ENCODE data around the gene NTN5. TPM values are rescaled to one million over a fixed set of nuclear protein-coding genes. Genes with fewer than 3 reads are reported as not detected.
A peak's percentile ranks its signal among the peaks of the same experiment; 100 is the strongest.

NTN5 gene
- total RNA-seq, 6 donors from 2014 or later, result 0.57 to 3.1 (median 1.0) TPM; not detected in 1

DNA sequence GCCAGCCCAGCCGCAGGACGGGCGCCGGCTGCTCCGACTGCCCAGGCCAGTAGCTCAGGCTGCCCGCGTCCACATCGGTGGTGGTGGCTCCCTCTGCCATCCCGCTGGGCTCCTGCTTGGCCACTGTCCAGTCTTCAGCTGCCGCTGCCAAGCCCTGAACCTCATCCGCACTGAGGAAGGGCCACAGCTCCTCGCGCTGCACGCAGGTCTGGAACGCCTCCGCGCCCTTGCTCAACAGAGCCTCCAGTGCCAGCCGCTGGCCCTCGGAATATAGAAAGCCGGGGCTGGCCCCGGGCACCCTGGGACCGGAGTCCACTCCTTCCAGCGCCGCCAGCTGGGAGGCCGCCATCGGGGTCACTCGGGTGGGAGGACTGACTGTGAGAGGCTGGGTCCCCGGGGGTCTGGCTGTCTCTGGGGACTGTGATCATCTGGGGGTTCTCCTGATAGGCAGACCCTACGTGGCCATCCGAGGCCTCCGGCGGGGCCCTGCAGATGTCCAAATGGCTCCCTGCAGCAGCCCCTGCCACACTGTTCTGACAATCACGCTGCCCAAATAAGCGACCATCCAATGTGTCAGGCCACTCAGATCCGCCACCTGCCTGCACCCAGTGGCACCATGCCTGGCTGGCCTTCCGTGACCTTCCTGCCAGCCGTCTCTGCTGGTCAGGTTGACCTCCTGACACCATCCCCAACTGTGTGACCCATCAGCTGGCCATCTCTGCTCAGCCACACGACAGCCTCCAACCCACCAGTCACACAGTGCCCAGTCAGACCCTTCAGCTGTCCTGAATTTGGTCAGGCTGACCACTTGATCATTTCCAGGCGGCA lies 59.6 kb downstream of the NTN5 start:
- peak overlapping the region; percentile 4 to 94 (median 88) for H3K27ac ChIP-seq
- H3K4me3 ChIP-seq, result peak overlapping the region in 2 of 4 donors; percentile 45 to 47
- peaks cover 15 to 32% (median 28%) of the 10 kb centered on the region in 4 donors for H3K36me3 ChIP-seq
- DNase-seq (peak; percentile 45 to 87), ATAC-seq (ENCODE audit: low FRiP score in 2 of 2) (peak in 1 of 2 donors; percentile 7)
- H3K9me3 ChIP-seq, result no peaks in the 10 kb centered on the region
- H3K27me3 ChIP-seq, result no peaks in the 10 kb centered on the region
- WGBS, 2 donors, result 70 to 77% methylated on average over 9 to 35 of the region's 39 CpGs
- H3K4me1 ChIP-seq, result peaks cover 25 to 48% (median 35%) of the 10 kb centered on the region in 4 donors
- TF ChIP-seq, protein P1, sequence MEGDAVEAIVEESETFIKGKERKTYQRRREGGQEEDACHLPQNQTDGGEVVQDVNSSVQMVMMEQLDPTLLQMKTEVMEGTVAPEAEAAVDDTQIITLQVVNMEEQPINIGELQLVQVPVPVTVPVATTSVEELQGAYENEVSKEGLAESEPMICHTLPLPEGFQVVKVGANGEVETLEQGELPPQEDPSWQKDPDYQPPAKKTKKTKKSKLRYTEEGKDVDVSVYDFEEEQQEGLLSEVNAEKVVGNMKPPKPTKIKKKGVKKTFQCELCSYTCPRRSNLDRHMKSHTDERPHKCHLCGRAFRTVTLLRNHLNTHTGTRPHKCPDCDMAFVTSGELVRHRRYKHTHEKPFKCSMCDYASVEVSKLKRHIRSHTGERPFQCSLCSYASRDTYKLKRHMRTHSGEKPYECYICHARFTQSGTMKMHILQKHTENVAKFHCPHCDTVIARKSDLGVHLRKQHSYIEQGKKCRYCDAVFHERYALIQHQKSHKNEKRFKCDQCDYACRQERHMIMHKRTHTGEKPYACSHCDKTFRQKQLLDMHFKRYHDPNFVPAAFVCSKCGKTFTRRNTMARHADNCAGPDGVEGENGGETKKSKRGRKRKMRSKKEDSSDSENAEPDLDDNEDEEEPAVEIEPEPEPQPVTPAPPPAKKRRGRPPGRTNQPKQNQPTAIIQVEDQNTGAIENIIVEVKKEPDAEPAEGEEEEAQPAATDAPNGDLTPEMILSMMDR (IDR thresholded peaks at IDR 0.05), result no peak
- TF ChIP-seq POLR2AphosphoS5 (IDR thresholded peaks at IDR 0.05) (no peak), EP300 (IDR thresholded peaks at IDR 0.05) (no peak), POLR2A (IDR thresholded peaks at IDR 0.05) (no peak)

DNA sequence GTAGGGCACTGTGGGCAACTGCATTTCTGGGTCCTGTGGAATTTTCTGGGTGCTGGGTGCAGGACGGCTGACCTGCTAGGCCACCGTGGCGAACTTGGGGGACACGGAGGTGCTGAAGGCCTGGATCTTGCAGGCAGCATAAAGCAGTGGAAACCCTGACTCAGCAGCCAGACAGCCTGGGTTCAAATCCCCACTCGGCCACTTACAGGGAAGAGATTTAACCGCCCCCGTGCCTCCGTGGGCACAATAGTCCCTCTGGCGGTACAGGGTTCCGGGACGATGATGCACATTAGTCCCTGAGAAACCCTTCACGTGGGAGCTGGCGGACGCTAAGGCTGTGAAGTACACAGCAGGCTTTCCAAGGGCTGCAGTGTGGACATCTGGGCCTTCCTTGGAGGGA lies 60.9 kb downstream of the NTN5 start:
- no peaks in the 10 kb centered on the region for H3K27me3 ChIP-seq
- TF ChIP-seq POLR2AphosphoS5 (IDR thresholded peaks at IDR 0.05), result no peak
- TF ChIP-seq POLR2A (IDR thresholded peaks at IDR 0.05), result no peak
- TF ChIP-seq EP300 (IDR thresholded peaks at IDR 0.05), result no peak
- TF ChIP-seq, protein P1 (IDR thresholded peaks at IDR 0.05), result no peak
- peaks cover 11 to 35% (median 21%) of the 10 kb centered on the region in 4 donors for H3K4me1 ChIP-seq
- H3K36me3 ChIP-seq, result peaks cover 11 to 23% (median 21%) of the 10 kb centered on the region in 4 donors
- H3K9me3 ChIP-seq, result no peaks in the 10 kb centered on the region
- DNase-seq (peak in 1 of 2 donors; percentile 45), ATAC-seq (ENCODE audit: low FRiP score in 2 of 2) (no peak)
- H3K27ac ChIP-seq, result no peak overlapping the region
- no peak overlapping the region for H3K4me3 ChIP-seq
- WGBS, 2 donors, result 90 to 93% methylated on average over 12 to 14 of the region's 14 CpGs

Other genes with a start within 250 kb of the NTN5 start
- gene GRWD1, start 227.0 kb downstream of the NTN5 start, total RNA-seq, result 10 to 100 TPM; 10.5 to 44.1 (median 31.6) TPM
- 1 to 10 TPM in 3 of 6 donors, under 1 TPM in 3; 0.54 to 1.9 (median 0.91) TPM for gene KCNJ14, start 217.4 kb downstream of the NTN5 start, total RNA-seq
- gene CYTH2, start 203.6 kb downstream of the NTN5 start, total RNA-seq, result 100 to 1,000 TPM in 2 of 6 donors, 10 to 100 TPM in 4; 53.4 to 195 (median 77.0) TPM
- gene LMTK3, start 161.2 kb downstream of the NTN5 start, total RNA-seq, result 10 to 100 TPM in 4 of 6 donors, 1 to 10 TPM in 2; 4.9 to 45.1 (median 13.1) TPM
- 10 to 100 TPM; 10.5 to 19.6 (median 15.2) TPM for gene SULT2B1, start 120.8 kb downstream of the NTN5 start, total RNA-seq
- under 1 TPM in 1 of 6 donors, not detected in 5; 0.27 TPM for gene SPACA4, start 66.3 kb downstream of the NTN5 start, total RNA-seq
- 10 to 100 TPM; 24.0 to 87.3 (median 43.3) TPM for gene FAM83E, start 57.9 kb downstream of the NTN5 start, total RNA-seq
- 1,000 to 10,000 TPM in 5 of 6 donors, 100 to 1,000 TPM in 1; 950 to 1,930 (median 1,443) TPM for gene RPL18, start 53.8 kb downstream of the NTN5 start, total RNA-seq
- 10 to 100 TPM in 5 of 6 donors, 1 to 10 TPM in 1; 9.1 to 50.3 (median 26.8) TPM for gene SPHK2, start 53.5 kb downstream of the NTN5 start, total RNA-seq
- 10 to 100 TPM in 3 of 6 donors, 1 to 10 TPM in 3; 5.2 to 25.4 (median 10.0) TPM for gene DBP, start 35.6 kb downstream of the NTN5 start, total RNA-seq
- gene CA11, start 26.8 kb downstream of the NTN5 start, total RNA-seq, result 1 to 10 TPM; 2.1 to 8.1 (median 5.3) TPM
- gene FUT2, start 23.0 kb upstream of the NTN5 start, total RNA-seq, result 1 to 10 TPM in 3 of 6 donors, under 1 TPM in 2, not detected in 1; 0.15 to 4.7 (median 1.9) TPM
- 1 to 10 TPM in 5 of 6 donors, not detected in 1; 1.1 to 3.1 (median 1.3) TPM for gene MAMSTR, start 46.7 kb upstream of the NTN5 start, total RNA-seq
- gene RASIP1, start 67.6 kb upstream of the NTN5 start, total RNA-seq, result 10 to 100 TPM; 14.7 to 74.4 (median 26.3) TPM
- gene IZUMO1, start 73.9 kb upstream of the NTN5 start, total RNA-seq, result 1 to 10 TPM in 5 of 6 donors, not detected in 1; 1.4 to 4.2 (median 2.5) TPM
- 10 to 100 TPM in 3 of 6 donors, 1 to 10 TPM in 3; 7.2 to 17.4 (median 10.1) TPM for gene FUT1, start 79.6 kb upstream of the NTN5 start, total RNA-seq
- gene FGF21, start 82.5 kb upstream of the NTN5 start, total RNA-seq, result not detected
- gene BCAT2, start 138.0 kb upstream of the NTN5 start, total RNA-seq, result 100 to 1,000 TPM in 1 of 6 donors, 10 to 100 TPM in 5; 50.7 to 221 (median 81.2) TPM
- 10 to 100 TPM; 13.8 to 65.0 (median 28.5) TPM for gene HSD17B14, start 163.5 kb upstream of the NTN5 start, total RNA-seq
- gene PLEKHA4, start 195.6 kb upstream of the NTN5 start, total RNA-seq, result 10 to 100 TPM in 5 of 6 donors, 1 to 10 TPM in 1; 6.3 to 34.9 (median 21.2) TPM
- gene PPP1R15A, start 199.4 kb upstream of the NTN5 start, total RNA-seq, result 100 to 1,000 TPM in 5 of 6 donors, 10 to 100 TPM in 1; 96.2 to 194 (median 114) TPM
- 1 to 10 TPM in 1 of 6 donors, under 1 TPM in 2, not detected in 3; 0.30 to 4.9 (median 0.86) TPM for gene TULP2, start 225.7 kb upstream of the NTN5 start, total RNA-seq
- 100 to 1,000 TPM; 278 to 463 (median 341) TPM for gene NUCB1, start 227.3 kb upstream of the NTN5 start, total RNA-seq

All from upper lobe of left lung (tissue), 6 donors.